ENCODE data around the gene TNFRSF1A. TPM values are rescaled to one million over a fixed set of nuclear protein-coding genes. Genes with fewer than 3 reads are reported as not detected.

TNFRSF1A gene
- total and polyA plus RNA-seq, 2 of the 13 experiments (the other 11 are each of a cell fraction or from before 2014, with no cell fraction given) = 41.5 to 61.2 TPM

GRCh38 chr12:6285063-6285477, 56.8 kb downstream of the TNFRSF1A start (continued):
- no peak for TF ChIP-seq DZIP1 (CRISPR knock-in tag; IDR thresholded peaks at IDR 0.05)
- no peak for TF ChIP-seq SRSF9 (IDR thresholded peaks at IDR 0.05; ENCODE audit: borderline replicate concordance, insufficient read depth, low read depth, low read length, poor library complexity, severe bottlenecking)
- TF ChIP-seq ZNF44 (CRISPR knock-in tag; IDR thresholded peaks at IDR 0.05) = no peak
- peak; percentile 61; the same call in 1 of the 2 replicates for TF ChIP-seq MIXL1 (CRISPR knock-in tag; IDR thresholded peaks at IDR 0.05)
- no peak for TF ChIP-seq ZNF234 (CRISPR knock-in tag; conservative IDR thresholded peaks at IDR 0.05)
- TF ChIP-seq HNF1B (CRISPR knock-in tag; IDR thresholded peaks at IDR 0.05) = no peak; the same call in 1 of the 2 replicates
- no peak for TF ChIP-seq HMG20A (CRISPR knock-in tag; IDR thresholded peaks at IDR 0.05; ENCODE audit: borderline replicate concordance)
- TF ChIP-seq FOSL2 (CRISPR knock-in tag; IDR thresholded peaks at IDR 0.05) = peak; percentile 46
- no peak for TF ChIP-seq WIZ (CRISPR knock-in tag; IDR thresholded peaks at IDR 0.05)
- no peak for TF ChIP-seq ETS1 (CRISPR knock-in tag; IDR thresholded peaks at IDR 0.05)
- no peak for TF ChIP-seq ZSCAN25 (CRISPR knock-in tag; IDR thresholded peaks at IDR 0.05)
- no peak for TF ChIP-seq GLMP (CRISPR knock-in tag; IDR thresholded peaks at IDR 0.05; ENCODE audit: borderline replicate concordance)
- TF ChIP-seq ZMAT5 (CRISPR knock-in tag; IDR thresholded peaks at IDR 0.05; ENCODE audit: borderline replicate concordance, low read depth) = no peak
- no peak for TF ChIP-seq CC2D1A (CRISPR knock-in tag; IDR thresholded peaks at IDR 0.05)
- TF ChIP-seq REPIN1 (CRISPR knock-in tag; IDR thresholded peaks at IDR 0.05; ENCODE audit: borderline replicate concordance, low read depth) = no peak
- no peak for TF ChIP-seq MAF1 (CRISPR knock-in tag; IDR thresholded peaks at IDR 0.05; ENCODE audit: borderline replicate concordance)
- no peak for TF ChIP-seq NCOA1 (CRISPR knock-in tag; IDR thresholded peaks at IDR 0.05)
- TF ChIP-seq MZF1 (CRISPR knock-in tag; IDR thresholded peaks at IDR 0.05; ENCODE audit: borderline replicate concordance) = no peak
- TF ChIP-seq GATAD2A (CRISPR knock-in tag; IDR thresholded peaks at IDR 0.05) = peak; percentile 31
- no peak for TF ChIP-seq IRF9 (CRISPR knock-in tag; IDR thresholded peaks at IDR 0.05; ENCODE audit: borderline replicate concordance)
- TF ChIP-seq RORA (CRISPR knock-in tag; IDR thresholded peaks at IDR 0.05) = no peak
- TF ChIP-seq DBP (CRISPR knock-in tag; IDR thresholded peaks at IDR 0.05; ENCODE audit: not compliant biosample characterization) = no peak
